GM19328 (cell line): Measurements from ENCODE around the gene SOHLH1.

Experiments
- ATAC-seq: cut with Tn5 transposase; IDR thresholded peaks from one replicate; pipeline ENCODE4 v1.9.1; 2021; ENCODE audit warnings: mild to moderate bottlenecking, moderate library complexity; ENCODE audit not compliant: unreplicated experiment

The SOHLH1 gene

DNA sequence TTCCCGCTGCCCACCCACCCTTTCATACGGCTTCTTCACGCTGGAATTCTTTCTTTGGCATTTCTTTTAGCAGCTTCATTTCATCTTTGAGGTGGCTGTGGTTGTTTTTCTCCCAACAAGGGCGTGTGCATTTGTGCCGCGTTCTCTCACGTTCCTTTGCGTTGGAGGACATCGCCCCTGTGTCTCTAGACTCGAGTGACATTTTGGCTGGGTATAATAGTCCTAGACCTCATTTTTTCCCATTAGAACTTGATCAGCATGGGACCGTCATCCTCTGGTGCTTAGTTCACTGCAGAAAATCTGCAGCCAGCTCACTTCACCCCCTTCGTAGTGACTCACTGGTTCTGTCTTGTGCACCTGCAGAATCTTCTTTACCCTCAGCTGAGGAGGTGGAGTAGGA lies 32.2 kb upstream of the SOHLH1 start:
- ATAC-seq, result no peak

DNA sequence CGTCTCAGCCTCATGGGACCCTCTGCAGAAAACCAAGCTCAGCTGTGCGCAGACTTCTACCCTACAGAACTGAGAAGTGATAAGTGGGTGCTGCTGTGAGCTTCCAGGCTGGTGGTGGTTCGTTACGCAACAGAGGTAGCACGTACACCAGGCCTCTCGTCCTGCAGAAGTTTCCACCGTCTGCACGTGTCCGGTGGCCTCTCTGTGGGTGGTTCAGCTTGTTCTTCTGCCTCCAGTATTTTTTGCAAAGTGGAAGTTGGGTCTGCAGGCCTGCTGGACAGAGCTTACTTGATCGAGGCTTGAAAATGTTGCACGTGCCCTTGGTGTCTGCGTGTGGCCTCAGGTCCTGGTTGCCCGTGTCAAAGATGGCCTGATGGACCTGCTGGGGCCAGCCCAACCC lies 30.2 kb upstream of the SOHLH1 start:
- ATAC-seq, result no peak

DNA sequence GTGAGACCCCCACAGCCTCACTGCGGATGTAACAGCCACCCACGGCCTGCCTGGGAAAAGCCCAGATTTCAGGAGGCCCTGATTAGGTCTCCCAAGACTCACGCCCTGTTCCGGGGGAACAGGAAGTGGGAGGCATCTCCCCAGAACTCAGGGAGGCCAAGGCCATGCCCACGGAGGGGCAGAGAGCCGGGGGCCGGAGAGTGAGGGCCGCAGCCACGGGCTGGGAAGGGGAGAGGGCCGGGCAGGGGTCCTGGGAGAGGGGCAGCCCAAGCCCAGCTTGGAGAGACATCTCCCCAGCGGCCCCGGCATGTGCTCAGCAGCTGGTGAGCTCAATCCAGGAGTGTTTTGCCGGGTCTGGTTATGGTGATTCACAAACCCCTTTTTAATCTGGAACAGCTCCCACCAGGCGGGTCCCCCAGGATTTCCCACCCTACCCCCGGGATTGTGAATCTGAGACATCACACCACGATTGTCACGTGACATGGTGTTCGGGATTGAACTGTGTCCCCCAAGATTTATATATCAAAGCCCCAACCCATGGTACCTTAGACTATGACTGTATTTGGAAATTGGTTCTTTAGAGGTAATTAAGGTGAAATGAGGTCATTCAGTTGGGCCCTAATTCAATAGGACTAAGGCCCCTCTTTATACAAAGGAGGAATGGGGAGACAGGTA lies 29.3 kb upstream of the SOHLH1 start:
- no peak for ATAC-seq

GRCh38 chr9:135727257-135727875 lies 28.1 kb upstream of the SOHLH1 start:
- ATAC-seq, result no peak

DNA sequence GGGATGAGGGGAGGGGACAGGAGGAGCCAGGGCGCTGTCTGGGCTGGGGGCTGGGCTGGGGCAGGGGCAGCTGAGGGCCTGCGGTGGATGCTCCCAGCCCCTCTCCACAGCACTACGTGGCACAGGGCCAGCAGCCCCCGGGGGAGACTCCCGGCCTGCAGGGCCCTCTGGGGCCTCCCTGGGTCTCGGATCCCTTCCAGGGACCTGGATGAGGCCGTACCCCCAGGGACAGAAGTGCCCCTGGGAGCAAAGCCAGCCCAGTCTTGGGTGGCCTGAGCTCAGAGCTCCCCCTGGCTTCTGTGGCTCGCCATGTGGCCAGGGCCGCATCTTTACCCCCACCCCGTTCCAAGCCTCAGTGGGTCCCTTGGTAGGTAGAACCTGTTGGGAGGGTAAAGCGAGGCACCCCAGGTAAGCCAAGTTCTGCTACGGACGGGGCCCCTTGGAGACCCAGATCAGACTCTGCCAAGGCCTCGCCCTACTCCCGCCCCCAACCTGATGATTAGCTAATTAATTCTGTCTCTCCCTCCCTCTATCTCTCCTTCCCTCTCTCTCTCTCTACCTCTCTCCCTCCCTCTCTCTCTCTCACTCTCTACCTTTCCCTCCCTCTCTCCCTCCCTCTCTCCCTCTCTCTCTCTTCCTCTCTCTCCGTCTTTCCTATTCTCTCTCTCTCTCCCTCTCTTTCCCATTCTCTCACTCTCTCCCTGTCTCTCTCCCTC lies 27.0 kb upstream of the SOHLH1 start:
- no peak for ATAC-seq

DNA sequence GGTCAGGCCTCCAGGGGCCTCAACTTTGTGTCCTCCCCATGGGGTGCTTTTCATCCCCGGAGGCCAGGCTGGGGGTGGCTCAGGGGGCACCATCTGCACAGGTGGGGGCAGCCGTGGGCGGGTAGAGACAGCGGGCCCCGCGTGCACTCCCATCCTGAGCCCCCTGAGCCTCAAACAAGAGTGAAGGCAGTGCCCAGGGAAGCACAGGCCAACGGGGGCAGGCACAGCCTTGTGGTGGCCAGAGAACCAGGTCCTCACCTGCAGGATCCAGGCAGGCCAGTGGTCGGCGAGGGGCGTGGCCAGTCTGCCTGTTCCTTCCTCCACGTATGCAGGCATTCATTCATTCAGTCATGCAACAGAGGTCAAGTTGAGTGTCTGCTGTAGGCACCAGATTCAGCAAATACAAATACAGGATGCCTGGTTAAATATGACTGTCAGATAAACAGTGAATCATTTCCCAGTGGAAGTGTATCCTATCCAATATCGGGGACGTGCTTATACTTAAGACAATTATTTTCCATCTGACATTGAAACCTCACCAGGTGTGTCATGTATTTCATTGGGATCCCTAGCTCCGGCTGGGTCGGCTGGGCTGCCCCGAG lies 25.0 kb upstream of the SOHLH1 start:
- ATAC-seq, result no peak

DNA sequence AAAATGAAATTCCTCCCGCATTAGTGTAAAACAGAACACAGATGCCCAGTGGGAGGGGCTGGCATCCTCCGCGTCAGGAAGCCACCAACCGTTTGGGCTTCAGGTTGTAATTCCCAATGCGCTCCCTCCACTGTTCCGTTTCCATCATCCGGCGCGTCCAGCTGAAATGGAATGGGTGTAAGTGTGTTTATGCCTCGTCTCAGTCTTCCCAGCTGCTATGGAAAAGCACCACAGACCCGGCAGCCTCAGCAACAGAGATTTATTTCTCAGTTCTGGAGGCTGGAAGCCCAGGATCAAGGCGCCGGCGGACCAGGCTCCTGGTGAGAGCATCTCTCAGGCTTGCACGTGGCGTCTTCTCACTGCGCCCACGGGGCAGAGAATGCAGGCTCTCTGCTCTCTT lies 23.1 kb upstream of the SOHLH1 start:
- ATAC-seq, result no peak

DNA sequence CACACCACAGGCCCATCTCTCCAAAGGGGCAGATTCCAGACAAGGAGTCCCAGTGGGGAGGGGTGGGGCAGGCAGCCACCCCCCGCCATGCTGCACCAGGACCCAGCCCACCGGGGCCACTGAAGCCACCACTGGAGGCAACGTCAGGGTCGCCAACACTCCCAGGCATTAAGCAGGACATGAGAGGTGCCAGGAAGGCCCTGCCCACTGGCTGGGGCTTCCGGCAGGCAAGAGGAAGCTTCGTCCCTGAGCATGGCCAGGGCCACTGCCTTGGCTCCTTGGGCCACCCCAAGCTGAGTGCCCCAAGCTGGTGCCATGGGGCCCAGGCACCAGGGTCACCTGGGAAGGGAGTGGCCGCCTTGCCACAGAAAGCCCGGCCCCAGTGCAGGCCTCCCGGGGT lies 20.2 kb upstream of the SOHLH1 start:
- no peak for ATAC-seq

GRCh38 chr9:135718616-135719015 lies 19.3 kb upstream of the SOHLH1 start:
- no peak for ATAC-seq

- ATAC-seq, result no peak
Measured at GRCh38 chr9:135717410-135717809, 18.1 kb upstream of the SOHLH1 start.

DNA sequence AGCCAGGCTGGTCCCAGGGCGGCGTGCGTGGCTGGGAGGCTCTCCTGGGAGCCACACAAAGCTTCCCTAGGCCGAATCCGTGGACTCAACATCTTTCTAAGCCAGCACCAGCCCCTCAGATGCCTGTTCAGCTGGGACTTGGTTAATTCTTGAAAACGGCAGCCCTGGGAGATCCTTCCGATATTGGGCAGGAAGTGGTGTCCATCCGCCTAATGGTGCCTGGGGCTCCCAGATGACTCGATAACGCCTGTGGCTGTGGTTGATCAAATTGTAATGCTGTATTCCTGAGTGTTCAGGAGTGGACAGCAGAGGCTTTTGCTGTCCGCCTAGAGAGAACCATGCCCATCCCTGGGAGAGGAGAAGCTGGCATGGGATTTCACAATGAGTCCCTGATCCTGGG lies 16.8 kb upstream of the SOHLH1 start:
- no peak for ATAC-seq

DNA sequence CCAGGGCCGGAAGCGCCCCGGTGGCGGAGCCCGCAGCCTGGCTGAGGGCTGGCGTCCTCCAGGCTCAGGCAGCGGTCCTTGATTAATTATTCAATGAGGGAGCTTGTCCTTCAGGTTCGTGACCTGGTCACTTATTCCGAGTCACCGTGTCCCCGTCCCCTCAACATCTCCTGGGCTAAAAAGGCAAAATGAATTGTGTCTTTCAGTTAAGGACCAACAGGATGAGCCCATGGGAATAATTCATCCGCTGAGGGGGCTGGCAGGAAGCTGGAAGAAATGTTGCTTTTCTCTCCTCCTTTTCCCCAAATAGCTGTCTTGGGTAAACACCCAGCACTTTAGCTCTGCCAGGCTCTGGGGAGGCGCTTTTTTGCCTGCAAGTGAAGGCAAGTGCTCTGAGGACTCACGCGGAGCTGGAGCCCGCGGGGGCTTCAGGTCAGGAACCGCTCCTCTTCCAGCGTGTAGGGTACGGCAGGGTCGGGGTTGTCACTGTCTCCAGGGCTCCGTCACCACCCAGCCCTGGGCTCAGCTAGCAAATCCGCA lies 15.8 kb upstream of the SOHLH1 start:
- ATAC-seq, result no peak

GRCh38 chr9:135714242-135715055 lies 15.2 kb upstream of the SOHLH1 start:
- ATAC-seq, result no peak

- ATAC-seq, result no peak
Measured at GRCh38 chr9:135712613-135713295, 13.5 kb upstream of the SOHLH1 start.

GRCh38 chr9:135711881-135712280 lies 12.6 kb upstream of the SOHLH1 start:
- ATAC-seq, result no peak

DNA sequence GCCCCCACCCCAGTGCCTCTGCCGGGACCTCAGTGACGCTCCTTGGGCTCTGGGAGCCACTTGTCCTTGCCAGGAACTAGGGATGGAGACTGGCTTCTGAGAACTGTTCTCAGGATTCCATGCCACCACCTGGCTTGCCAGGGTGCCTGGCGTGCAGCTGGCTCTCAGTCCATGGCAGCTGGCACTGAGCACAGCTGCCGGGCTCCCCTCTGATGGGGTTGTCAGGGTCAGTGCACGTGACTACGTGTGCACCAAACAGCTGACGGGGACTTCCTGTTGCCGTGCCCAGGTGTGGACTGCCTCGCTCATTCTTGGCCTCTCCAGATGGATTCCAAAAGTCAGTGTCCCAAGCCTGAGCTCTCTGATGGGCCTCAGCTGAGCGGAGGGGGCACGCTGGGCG lies 12.1 kb upstream of the SOHLH1 start:
- no peak for ATAC-seq

- no peak for ATAC-seq
Measured at GRCh38 chr9:135708164-135708563, 8.9 kb upstream of the SOHLH1 start.

GRCh38 chr9:135707252-135708138 lies 8.2 kb upstream of the SOHLH1 start:
- no peak for ATAC-seq

GRCh38 chr9:135706288-135706687 lies 7.0 kb upstream of the SOHLH1 start:
- no peak for ATAC-seq
